Hematopoietic multipotent progenitor cell treated with erythropoietin and hydrocortisone succinate and interleukin-3 and kit ligand, for 4 days (in vitro differentiated cells): ENCODE measurements around the gene HTR2C.
"Not testable (repeated sequence)": the region's sequence is repeated elsewhere in the genome, so short reads cannot be mapped to it uniquely, and the experiment has no call there.

ENCODE experiments used
- DNase-seq: peaks from one replicate; pipeline ENCODE4 v3.0.0-alpha.2; 2015

Gene HTR2C

DNA sequence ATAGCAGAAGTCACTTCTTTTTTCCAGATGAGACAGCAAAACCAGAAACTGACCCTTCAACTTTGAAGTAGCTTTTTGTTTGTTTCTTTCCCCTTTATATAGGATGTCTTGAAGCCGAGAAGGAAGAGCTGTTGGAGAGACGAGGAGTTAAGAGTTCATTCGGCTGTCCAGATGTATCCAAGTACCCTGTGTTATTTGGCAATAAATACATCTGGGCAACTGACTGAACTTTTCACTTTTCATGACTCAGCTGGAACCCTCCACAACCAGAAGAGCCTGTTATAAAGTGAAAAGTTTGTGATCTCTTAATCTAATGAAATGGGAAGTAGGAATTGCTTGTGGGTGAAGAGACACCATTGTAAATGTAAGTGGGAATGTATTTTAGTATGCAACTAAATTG lies 131.2 kb downstream of the HTR2C start:
- DNase-seq, result no peak

DNA sequence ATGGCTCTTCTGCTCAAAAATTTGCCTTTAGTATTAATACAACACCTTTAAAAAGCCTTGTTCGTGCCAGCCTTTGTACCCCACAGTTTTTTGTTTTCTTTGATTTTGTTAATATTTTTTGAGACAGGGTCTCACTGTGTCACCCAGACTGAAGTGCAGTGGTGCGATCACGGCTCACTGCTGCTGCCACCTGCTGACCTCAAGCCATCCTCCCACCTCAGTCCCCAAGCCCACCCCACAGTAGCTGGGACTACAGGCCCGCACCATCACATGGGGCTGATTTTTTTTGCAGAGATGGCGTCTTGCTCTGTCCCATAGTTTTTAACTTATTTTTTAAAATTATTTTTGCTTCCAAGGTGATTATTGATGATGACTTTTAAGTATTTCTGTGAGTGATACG lies 134.0 kb downstream of the HTR2C start:
- DNase-seq, result no peak

- DNase-seq, result no peak
Measured at GRCh38 chrX:114766541-114766940, 182.7 kb downstream of the HTR2C start.

DNA sequence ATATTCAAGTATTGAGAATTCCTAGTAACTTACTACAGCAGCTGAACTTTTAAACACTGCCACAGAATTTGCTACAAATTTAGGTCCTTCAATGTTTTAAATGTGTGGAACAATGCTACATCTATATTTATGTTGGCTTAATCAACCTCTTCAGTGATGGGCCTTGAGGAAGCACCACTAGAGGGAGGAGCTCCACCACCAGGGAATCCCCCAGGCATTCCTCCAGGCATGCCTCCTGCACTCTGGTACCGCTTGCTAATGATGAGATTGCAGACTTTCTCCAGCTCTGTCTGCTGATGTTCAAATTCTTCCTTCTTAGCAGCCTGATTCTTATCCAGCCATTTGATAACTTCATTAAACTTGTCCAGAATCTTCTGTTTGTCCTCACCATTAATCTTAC lies 190.8 kb downstream of the HTR2C start:
- DNase-seq, result no peak

GRCh38 chrX:114782925-114783324 lies 199.0 kb downstream of the HTR2C start:
- DNase-seq, result no peak

DNA sequence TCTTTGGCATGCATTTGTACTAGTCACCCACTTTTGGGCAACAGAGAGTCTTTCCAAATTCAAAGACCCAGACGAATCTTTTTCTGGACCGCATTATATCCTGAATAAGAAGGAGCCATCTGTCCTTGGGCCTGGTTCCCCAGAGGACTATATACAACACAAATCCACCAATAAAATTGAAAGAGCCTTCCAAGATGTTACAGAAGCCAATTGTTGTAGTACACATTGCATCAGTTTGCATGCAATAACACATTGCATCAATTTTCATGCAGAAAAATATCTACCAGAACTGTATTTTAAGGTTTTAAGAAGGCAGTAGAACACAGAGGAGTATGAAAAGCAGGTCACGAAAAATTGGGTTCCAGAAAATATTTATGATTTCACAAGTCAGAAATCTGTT lies 203.2 kb downstream of the HTR2C start:
- no peak for DNase-seq

- DNase-seq, result no peak
Measured at GRCh38 chrX:114797494-114797893, 213.6 kb downstream of the HTR2C start.

- DNase-seq, result no peak
Measured at GRCh38 chrX:114798907-114799306, 215.0 kb downstream of the HTR2C start.

DNA sequence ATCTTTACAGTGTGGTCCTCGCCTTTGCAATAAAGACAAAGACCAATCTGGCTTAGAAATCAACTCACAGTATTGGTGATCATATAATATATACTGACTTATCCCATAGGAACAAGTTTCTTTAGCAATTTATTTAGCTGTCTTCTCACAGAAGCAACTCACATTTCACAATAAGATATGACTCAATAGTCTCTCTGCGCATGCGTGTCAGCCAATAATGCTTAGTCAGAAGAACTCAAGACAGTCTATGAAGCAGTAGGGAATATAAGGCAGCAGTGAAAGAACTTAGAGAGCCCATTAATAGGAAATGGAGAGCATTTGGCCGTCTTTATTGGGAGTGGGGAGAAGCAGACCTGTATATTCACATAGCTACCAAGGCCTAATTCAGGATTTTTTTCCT lies 216.8 kb downstream of the HTR2C start:
- no peak for DNase-seq

- DNase-seq, result no peak
Measured at GRCh38 chrX:114819509-114819908, 235.6 kb downstream of the HTR2C start.

- no peak for DNase-seq
Measured at GRCh38 chrX:114841051-114841450, 257.2 kb downstream of the HTR2C start.

- DNase-seq, result no peak
Measured at GRCh38 chrX:114842181-114842580, 258.3 kb downstream of the HTR2C start.

GRCh38 chrX:114889481-114889880 lies 305.6 kb downstream of the HTR2C start:
- no peak for DNase-seq

GRCh38 chrX:114903618-114904017 lies 319.7 kb downstream of the HTR2C start:
- no peak for DNase-seq

DNA sequence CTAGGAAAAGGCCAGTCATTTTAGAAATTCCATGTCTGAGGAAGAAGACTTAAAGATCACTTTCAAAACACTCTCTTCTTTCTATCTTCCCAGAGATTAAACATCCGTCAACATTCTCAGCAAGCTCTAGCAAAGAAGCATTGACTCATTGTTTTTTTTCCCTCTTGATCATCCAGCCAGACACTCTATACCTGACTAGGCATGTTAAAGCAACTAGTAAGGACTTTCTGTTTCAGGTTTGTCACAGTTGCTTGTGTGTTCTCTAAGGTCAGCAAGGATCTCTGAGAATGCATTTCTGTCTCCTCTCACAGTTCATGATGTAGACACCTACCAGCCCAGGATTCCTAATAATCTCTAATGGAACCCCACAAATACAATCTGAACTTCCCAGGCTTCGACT lies 321.4 kb downstream of the HTR2C start:
- no peak for DNase-seq

DNA sequence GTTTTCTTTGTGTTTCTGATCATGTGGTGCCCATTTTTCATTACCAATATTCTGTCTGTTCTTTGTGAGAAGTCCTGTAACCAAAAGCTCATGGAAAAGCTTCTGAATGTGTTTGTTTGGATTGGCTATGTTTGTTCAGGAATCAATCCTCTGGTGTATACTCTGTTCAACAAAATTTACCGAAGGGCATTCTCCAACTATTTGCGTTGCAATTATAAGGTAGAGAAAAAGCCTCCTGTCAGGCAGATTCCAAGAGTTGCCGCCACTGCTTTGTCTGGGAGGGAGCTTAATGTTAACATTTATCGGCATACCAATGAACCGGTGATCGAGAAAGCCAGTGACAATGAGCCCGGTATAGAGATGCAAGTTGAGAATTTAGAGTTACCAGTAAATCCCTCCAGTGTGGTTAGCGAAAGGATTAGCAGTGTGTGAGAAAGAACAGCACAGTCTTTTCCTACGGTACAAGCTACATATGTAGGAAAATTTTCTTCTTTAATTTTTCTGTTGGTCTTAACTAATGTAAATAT lies 323.2 kb downstream of the HTR2C start:
- no peak for DNase-seq

DNA sequence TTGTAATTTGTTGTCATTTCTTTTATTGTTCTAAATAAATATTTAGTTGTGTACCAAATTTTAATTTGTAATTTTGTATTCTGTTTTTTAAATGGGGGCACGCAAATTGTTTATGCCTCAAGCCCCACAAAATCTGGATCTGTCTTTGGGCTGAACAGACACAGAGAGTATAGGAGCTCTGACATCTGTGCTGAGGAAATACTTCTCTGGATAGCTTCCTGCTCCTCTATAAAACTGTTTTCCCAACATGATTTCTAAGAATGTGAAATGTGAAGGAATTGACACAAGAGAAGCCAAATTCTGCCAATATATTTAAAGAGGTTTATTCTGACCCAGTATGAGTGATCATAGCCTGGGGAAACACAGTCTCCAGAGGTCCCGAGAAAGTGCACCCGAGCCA lies 340.5 kb downstream of the HTR2C start:
- no peak for DNase-seq

DNA sequence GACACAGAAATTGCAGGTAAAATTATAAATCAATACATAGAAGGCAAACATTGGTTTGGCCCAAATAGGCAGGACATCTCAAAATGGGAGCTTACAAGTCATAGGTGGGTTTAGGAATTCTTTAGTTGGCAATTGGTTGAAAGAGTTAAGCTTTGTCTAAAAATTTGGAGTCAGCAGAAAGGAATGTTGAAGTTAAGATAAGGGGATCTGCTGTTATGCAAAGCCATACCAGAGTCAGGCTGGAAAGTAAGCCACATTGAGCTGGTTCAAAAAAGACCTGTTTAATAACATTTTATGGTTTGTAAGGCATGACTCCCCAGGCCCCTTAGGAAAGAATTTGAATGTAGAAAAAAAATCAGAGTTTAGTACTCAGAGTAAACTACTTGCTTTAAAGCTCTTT lies 341.0 kb downstream of the HTR2C start:
- DNase-seq, result no peak

DNA sequence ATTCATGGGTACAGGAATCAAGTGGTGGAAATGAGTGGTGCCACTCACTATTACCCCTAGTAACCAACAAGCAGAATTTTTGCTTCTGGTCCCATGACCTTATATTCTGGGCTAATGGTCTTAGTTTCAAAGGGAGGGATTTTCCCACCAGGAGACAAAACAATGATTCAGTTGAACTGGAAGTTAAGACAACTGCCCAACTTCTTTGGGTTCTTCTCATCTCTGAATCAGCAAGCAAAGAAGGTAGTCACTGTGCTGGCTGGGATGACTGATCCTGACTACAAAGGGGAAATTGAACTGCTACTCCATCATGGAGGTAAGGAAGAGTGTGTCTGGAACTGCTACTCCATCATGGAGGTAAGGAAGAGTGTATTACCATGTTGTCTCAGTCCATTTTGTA lies 346.3 kb downstream of the HTR2C start:
- no peak for DNase-seq

- DNase-seq, result no peak
Measured at GRCh38 chrX:114932550-114932949, 348.7 kb downstream of the HTR2C start.

DNA sequence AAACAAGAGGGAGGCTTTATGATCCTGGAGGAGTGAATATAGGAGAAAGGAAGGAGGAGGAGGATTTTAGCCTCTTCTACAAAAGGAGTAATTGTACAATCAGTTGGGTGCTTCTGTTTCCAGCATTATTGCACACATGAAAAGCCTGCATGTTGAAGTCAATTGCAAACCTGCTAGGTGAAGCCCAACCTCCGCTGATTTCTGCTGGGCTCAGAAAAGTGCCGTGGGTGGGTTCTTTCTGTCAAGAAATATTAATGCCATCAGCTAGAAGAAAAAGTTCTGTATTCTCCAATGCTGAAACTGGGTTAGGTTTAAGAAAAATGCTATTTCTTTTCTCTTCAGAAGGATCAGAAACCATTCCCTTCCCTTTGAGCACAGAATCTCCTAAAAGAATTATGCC lies 349.4 kb downstream of the HTR2C start:
- not testable (repeated sequence) for DNase-seq

- DNase-seq, result not testable (repeated sequence)
Measured at GRCh38 chrX:114937090-114937489, 353.2 kb downstream of the HTR2C start.

DNA sequence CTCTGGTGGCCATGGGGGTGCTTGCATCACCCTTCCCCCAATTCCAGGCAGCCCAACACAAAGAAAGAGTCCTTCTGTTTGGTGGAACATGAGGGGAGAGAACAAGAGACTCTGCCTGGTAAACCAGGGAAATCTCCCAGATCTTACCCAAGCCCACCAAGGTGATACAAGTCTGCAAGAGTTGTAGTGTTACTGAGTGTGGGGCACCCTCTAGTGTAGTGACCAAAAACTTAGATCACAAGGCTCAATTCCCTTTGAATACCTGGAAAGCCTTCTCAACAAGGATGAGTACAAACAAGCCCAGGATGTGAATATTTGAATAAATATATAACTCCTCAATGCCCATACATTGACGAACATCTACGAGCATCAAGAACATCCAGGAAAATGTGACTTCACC lies 368.8 kb downstream of the HTR2C start:
- DNase-seq, result no peak
